OCI-LY1 (cell line): Measurements from ENCODE around the gene PLXDC1.

ENCODE experiments used
- H2AFZ ChIP-seq: fragments of 200-600 bp; sonication (generic), shearing (Covaris generic); 2 replicates; pipeline ENCODE4 v1.6.0; 2014; ENCODE audit warnings: antibody characterized with exemption, mild to moderate bottlenecking, low read length
- H3F3A ChIP-seq: fragments of 200-600 bp; sonication (generic), shearing (Covaris generic); 2 replicates; pipeline ENCODE4 v1.6.0; 2014; ENCODE audit warnings: mild to moderate bottlenecking, antibody characterized with exemption, low read length, moderate library complexity; ENCODE audit not compliant: insufficient read depth
- H3K27ac ChIP-seq: fragments of 200-600 bp; sonication (generic); 2 replicates; pipeline ENCODE4 v1.5.1; 2014; ENCODE audit warnings: low read length, mixed run types, mild to moderate bottlenecking, low read depth; ENCODE audit not compliant: poor library complexity, severe bottlenecking
- H3K27me3 ChIP-seq: fragments of 200-600 bp; sonication (generic); 2 replicates; pipeline ENCODE4 v1.6.0; 2014; ENCODE audit warnings: antibody characterized with exemption, mild to moderate bottlenecking, low read length, moderate library complexity; ENCODE audit not compliant: insufficient read depth
- H3K36me3 ChIP-seq: fragments of 200-600 bp; sonication (generic); 2 replicates; pipeline ENCODE4 v1.6.1; 2014; ENCODE audit warnings: mild to moderate bottlenecking, antibody characterized with exemption, low read length, moderate library complexity, mixed read lengths; ENCODE audit not compliant: insufficient read depth
- H3K4me1 ChIP-seq: fragments of 200-600 bp; sonication (generic); 2 replicates; pipeline ENCODE4 v1.5.1; 2014; ENCODE audit warnings: mild to moderate bottlenecking, low read length, moderate library complexity; ENCODE audit not compliant: insufficient read depth, severe bottlenecking
- H3K4me2 ChIP-seq: fragments of 200-600 bp; sonication (generic), shearing (Covaris generic); 2 replicates; pipeline ENCODE4 v1.6.1; 2014; ENCODE audit warnings: low read length
- H3K4me3 ChIP-seq: fragments of 200-600 bp; sonication (generic); 2 replicates; pipeline ENCODE4 v1.5.1; 2014; ENCODE audit warnings: low read length, low read depth, mild to moderate bottlenecking, mixed read lengths; ENCODE audit not compliant: poor library complexity, severe bottlenecking
- H3K79me2 ChIP-seq: fragments of 200-600 bp; shearing (Covaris generic); 2 replicates; pipeline ENCODE4 v1.6.1; 2016; ENCODE audit warnings: mixed run types, low read length, mixed read lengths; ENCODE audit not compliant: insufficient read depth
- H3K9ac ChIP-seq: fragments of 200-600 bp; sonication (generic), shearing (Covaris generic); 2 replicates; pipeline ENCODE4 v1.6.1; 2014; ENCODE audit warnings: mild to moderate bottlenecking, low read length, mixed read lengths
- H3K9me2 ChIP-seq: fragments of 200-600 bp; sonication (generic), shearing (Covaris generic); 2 replicates; pipeline ENCODE4 v1.6.1; 2014; ENCODE audit warnings: low read depth, mild to moderate bottlenecking, low read length, mixed read lengths
- H3K9me3 ChIP-seq: fragments of 200-600 bp; shearing (Covaris generic); 2 replicates; pipeline ENCODE4 v1.6.1; 2014; ENCODE audit warnings: low read length, mixed read lengths
- H4K20me1 ChIP-seq: fragments of 200-600 bp; sonication (generic), shearing (Covaris generic); 2 replicates; pipeline ENCODE4 v1.6.0; 2016; ENCODE audit warnings: mild to moderate bottlenecking, low read length; ENCODE audit not compliant: insufficient read depth
- CTCF ChIP-seq: fragments of 200-600 bp; sonication (generic), shearing (Covaris generic); IDR thresholded peaks from 2 replicates; pipeline ENCODE4 v1.5.1; 2017; ENCODE audit warnings: mild to moderate bottlenecking, antibody characterized with exemption, low read length, moderate library complexity, mixed read lengths
- EZH2 ChIP-seq: fragments of 200-600 bp; sonication (generic), shearing (Covaris generic); IDR thresholded peaks from 2 replicates; pipeline ENCODE4 v1.8.0; 2017; ENCODE audit warnings: borderline replicate concordance, mixed run types, mild to moderate bottlenecking, antibody characterized with exemption, low read length, moderate library complexity, mixed read lengths

The PLXDC1 gene

GRCh38 chr17:39141294-39141693, 10.1 kb downstream of the PLXDC1 start:
- H3K27me3 ChIP-seq = peaks cover 4% of the 10 kb centered on the region; the same call in 1 of the 2 replicates
- no peaks in the 10 kb centered on the region for H4K20me1 ChIP-seq
- H3K4me1 ChIP-seq = no peaks in the 10 kb centered on the region
- no peaks in the 10 kb centered on the region for H3K79me2 ChIP-seq
- H3K9me2 ChIP-seq = no peaks in the 10 kb centered on the region
- no peak overlapping the region for H3K4me3 ChIP-seq
- no peak overlapping the region for H2AFZ ChIP-seq
- no peaks in the 10 kb centered on the region for H3K9me3 ChIP-seq
- no peaks in the 10 kb centered on the region for H3F3A ChIP-seq
- no peak overlapping the region for H3K9ac ChIP-seq
- H3K4me2 ChIP-seq = no peak overlapping the region
- no peaks in the 10 kb centered on the region for H3K36me3 ChIP-seq
- TF ChIP-seq EZH2 (no peak), CTCF (no peak)
- no peak overlapping the region for H3K27ac ChIP-seq

GRCh38 chr17:39139561-39139960, 11.9 kb downstream of the PLXDC1 start:
- Histone ChIP-seq H3K79me2 (no peaks in the 10 kb centered on the region), H3K9ac (no peak overlapping the region), H3K36me3 (no peaks in the 10 kb centered on the region), H3K27ac (no peak overlapping the region), H3K4me2 (no peak overlapping the region), H3K4me3 (no peak overlapping the region), H3K9me2 (no peaks in the 10 kb centered on the region), H3K9me3 (no peaks in the 10 kb centered on the region), H4K20me1 (no peaks in the 10 kb centered on the region), H3K4me1 (no peaks in the 10 kb centered on the region), H3F3A (no peaks in the 10 kb centered on the region), H3K27me3 (no peaks in the 10 kb centered on the region), H2AFZ (no peak overlapping the region)
- TF ChIP-seq CTCF (no peak), EZH2 (no peak)

GRCh38 chr17:39139161-39139511, 12.3 kb downstream of the PLXDC1 start:
- H3K79me2 ChIP-seq = no peaks in the 10 kb centered on the region
- TF ChIP-seq CTCF = no peak
- no peak for TF ChIP-seq EZH2
- H3K9me2 ChIP-seq = no peaks in the 10 kb centered on the region
- H3K27me3 ChIP-seq = no peaks in the 10 kb centered on the region
- no peak overlapping the region for H3K27ac ChIP-seq
- H3F3A ChIP-seq = no peaks in the 10 kb centered on the region
- H3K4me1 ChIP-seq = no peaks in the 10 kb centered on the region
- H3K4me3 ChIP-seq = no peak overlapping the region
- no peaks in the 10 kb centered on the region for H3K36me3 ChIP-seq
- no peaks in the 10 kb centered on the region for H3K9me3 ChIP-seq
- no peak overlapping the region for H2AFZ ChIP-seq
- H3K9ac ChIP-seq = no peak overlapping the region
- no peaks in the 10 kb centered on the region for H4K20me1 ChIP-seq
- H3K4me2 ChIP-seq = no peak overlapping the region
